ENCODE data around the gene RIOK2.
"Not testable (repeated sequence)": the region's sequence is repeated elsewhere in the genome, so short reads cannot be mapped to it uniquely, and the experiment has no call there.

RIOK2 gene

DNA sequence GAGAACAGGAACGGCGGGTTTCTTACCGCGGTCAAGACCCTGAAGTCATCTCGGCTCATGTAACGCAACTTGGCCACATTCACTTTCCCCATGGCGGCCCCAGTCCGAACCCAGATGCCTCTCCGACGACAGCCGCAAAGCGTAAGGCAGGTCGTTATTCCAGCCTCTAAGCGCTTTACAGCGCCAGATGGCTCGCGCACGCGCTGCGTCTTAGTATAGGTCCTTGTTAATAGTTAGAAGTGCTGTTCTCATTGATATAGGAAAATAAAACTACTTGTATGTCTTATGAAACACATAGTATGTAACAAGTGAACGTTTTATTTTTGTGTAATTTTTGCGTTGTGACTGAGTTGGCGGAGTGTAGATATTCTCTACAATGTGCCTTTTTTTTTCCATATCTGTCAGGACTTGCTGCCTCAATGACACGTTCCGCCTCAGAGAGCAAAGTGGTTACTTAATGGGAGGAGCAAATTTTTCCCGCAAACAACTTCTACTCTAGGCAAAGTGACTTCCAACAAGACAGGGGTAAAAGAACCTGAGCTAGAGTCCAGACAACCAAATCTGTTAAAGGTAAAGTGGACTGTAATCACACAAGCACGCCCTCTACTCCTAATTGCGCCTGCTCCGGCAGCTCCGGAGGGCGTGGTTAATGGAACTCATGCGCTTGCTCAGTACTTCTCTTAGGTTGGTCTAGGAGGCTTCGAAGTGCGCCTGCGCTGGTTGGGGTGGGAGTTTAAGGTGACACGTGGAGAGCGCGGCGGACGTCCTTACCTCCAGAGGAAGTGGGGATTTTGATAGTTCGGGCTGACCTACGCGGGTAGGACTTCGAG lies at the start of gene RIOK2:
RIOK2 (minus strand) TSS at position 148 of the 830 bp plus-strand sequence; CDS start at position 92, 56 bp downstream.
- peak; percentile 68 to 83 (median 78) for DNase-seq

GRCh38 chr5:97231025-97231636 lies 48.1 kb upstream of the RIOK2 start:
- no peak for DNase-seq

DNA sequence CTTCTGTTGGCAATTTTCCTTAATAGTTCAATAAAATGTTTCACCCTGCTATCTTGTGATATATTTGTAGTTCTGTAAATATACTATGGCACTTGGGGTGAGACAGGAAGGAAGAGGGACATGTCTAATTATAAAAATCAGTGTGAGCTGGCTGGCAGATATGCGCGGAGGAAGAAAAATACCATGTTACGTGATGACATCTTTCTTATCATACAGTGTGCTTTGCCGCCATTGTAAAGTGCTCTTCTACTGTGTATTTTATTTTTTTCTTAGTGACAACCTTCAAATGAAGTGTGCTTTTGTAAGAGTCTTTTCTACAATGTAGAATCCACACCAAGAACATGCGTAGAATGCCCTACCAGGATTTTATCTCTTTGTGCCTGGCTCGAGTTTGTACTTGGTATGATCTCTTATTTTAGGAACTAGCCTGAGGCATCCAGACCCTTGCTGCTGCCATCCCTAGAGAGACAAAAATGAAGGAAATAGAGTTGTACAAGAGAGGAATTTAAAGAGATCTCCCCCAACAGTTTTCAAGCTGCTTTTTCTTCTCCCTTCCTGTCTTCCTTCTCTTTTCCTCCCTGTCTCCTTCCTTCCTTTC lies 46.7 kb upstream of the RIOK2 start:
- DNase-seq, result no peak

GRCh38 chr5:97229196-97229595 lies 46.1 kb upstream of the RIOK2 start:
- DNase-seq, result no peak

GRCh38 chr5:97225222-97225621 lies 42.2 kb upstream of the RIOK2 start:
- no peak for DNase-seq

DNA sequence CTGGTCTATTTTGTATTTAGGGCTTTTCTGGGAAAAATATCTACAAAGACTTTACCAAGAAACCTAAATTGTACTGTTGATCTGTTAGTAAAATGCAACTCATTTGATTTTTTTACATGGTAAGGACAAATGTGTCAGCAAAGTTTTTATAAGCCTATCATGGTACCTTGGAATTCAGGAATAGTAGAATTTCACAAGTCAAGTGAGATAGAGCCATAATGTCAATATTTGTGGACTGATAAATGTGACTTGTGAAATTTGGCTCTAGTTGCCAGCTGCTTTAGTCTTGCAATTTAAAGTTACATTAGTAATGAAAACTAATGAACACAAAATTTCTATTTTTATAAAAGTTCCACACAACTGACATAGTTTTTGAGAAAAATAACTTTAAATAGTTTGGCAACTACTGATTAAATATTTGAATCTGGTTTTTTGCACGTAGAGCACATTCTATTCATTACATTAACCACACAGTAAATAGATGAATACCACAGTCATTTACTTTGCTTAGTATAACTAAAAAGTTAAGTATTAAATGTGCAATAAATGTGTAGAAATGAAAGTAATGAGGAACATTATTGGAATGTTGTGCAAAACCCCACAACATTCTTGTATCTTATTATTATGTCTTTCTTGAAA lies 41.2 kb upstream of the RIOK2 start:
- DNase-seq, result no peak

- no peak for DNase-seq
Measured at GRCh38 chr5:97223596-97223995, 40.5 kb upstream of the RIOK2 start.

DNA sequence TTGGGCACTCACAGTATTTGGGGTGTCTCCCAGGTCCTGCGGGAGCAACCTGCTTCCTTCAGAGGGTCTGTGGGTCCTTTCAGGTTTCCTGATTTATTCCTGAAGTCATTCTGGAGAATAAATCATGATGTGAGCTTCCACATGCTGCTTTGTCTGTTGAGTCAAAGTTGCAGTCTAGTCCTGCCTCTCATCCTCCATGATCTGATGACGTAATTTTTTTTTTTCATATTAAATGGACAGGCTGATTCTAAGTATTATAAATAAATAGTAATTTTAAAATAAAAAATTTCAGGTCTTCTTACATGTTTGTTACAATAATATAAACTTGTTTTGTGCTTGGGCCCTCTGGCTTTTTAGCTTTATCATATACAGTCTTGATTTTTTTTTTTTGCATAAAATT lies 26.3 kb upstream of the RIOK2 start:
- DNase-seq, result no peak

GRCh38 chr5:97208714-97209113 lies 25.7 kb upstream of the RIOK2 start:
- no peak for DNase-seq

DNA sequence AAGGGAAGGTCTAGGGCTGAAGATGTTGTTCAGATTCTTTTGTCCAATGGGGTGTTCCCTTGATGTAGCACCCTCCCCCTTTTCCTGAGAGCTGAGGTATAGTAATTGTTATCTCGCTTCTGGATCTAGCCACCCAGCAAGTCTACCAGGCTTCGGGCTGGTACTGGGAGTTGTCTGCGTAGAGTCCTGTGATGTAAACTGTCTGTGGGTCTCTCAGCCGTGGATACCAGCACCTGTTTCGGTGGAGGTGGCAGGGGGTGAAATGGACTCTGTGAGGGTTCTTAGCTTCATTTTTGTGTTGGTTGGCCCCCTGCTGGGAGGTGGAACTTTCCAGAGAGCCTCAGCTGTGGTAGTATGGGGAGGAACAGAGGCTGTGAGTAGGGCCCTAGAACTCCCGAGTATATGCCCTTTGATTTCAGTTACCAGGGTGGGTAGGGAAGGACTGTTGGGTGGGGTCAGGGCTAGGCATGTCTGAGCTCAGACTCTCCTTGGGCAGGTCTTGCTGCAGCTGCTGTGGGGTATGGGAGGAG lies 25.2 kb upstream of the RIOK2 start:
- DNase-seq, result no peak

- no peak for DNase-seq
Measured at GRCh38 chr5:97194366-97194765, 11.3 kb upstream of the RIOK2 start.

DNA sequence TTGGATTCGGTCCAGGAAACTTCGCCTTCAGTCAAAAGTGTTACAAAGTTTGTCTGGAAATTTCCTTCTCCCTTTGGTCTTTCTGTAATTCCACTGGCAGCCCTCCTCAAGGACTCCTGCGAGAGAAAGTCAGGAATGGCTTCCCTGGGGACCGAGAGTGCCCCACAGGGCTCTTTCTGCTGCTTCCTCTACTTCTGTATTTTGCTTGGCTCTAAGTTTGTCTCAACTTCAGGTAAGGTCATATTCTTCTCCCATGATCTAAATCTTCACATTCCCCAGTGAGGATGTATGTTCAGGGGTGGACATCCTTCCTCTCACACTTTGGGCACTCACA lies 10.3 kb upstream of the RIOK2 start:
- DNase-seq, result no peak

GRCh38 chr5:97192580-97193354 lies 9.7 kb upstream of the RIOK2 start:
- DNase-seq, result no peak

GRCh38 chr5:97191893-97192292 lies 8.8 kb upstream of the RIOK2 start:
- no peak for DNase-seq

- not testable (repeated sequence) for DNase-seq
Measured at GRCh38 chr5:97189523-97189922, 6.5 kb upstream of the RIOK2 start.

DNA sequence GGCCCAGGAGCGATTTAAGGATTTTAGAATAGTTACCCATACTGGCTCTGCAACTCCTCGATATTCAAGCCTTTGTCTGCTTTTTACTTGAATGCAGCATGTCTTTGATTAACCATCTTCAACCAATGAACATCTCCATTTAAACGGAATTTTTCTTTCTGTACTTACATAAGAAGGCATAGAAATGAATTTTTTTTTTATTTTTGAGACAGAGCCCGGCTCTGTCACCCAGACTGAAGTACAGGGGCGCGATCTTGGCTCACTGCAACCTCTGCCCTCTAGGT lies 825 bp upstream of the RIOK2 start:
- no peak for DNase-seq

DNA sequence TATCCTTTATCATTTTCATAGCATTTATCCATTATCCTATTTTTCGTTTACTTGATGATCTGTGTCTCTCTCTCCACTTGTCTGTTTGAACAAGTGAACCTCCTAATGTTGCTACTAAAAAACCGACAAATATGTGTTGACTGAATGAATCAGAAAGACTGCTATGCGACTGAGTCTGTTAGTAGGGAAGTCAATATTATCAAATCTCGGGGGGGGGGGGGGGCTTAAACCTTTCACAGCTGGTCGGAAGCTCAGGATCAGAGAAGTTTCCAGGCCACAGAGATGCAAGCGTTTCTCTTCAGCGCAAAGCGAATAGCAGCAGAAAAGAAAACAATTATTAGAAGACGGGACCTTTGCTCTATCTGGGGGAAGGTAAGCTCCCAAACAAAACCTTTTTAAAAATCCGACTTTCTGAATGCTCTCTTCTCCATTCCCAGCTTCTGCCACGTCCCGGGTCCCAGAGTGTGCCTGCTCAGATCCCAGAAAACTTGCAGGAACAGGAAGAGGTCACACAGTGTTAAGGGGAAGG lies 412 bp downstream of the RIOK2 start:
- DNase-seq, result no peak

- no peak for DNase-seq
Measured at GRCh38 chr5:97181856-97182545, 1.0 kb downstream of the RIOK2 start.

GRCh38 chr5:97179457-97179856 lies 3.6 kb downstream of the RIOK2 start:
- DNase-seq, result not testable (repeated sequence)

DNA sequence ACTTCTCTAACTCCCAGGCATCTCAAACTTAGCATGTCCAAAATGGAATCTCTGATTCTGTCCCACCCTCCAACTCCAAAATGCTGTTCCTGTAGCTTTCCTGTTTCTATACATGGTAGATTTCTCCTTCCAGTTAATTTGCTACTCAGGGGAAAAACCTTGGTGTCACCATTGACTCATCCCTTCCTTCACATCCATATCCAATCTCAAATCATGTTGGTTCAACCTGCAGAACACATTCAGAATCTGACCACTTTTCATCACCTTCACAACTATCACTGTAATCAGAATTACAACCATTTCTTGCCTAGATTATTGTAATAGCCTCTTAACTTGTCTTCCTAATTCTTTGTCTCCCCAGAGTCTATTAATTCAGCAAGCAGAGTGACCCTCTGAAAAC lies 10.8 kb downstream of the RIOK2 start:
- DNase-seq, result no peak

DNA sequence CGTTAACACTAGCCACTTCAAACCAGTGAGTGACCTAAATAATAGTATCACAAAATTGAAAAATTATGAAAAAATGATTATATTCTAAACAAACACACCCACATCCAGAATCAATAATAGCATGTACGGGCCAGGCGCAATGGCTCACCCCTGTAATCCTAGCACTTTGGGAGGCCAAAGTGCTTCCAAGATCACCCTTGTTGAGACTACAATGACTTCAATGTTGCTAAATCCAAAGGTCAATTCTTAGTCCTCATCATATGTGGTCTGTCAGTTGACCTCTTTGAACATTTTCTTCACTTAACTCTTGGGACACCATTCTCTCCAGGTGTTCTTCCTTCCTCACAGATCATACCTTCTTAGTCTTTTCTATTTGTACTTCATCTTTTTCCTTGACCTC lies 11.3 kb downstream of the RIOK2 start:
- no peak for DNase-seq

DNA sequence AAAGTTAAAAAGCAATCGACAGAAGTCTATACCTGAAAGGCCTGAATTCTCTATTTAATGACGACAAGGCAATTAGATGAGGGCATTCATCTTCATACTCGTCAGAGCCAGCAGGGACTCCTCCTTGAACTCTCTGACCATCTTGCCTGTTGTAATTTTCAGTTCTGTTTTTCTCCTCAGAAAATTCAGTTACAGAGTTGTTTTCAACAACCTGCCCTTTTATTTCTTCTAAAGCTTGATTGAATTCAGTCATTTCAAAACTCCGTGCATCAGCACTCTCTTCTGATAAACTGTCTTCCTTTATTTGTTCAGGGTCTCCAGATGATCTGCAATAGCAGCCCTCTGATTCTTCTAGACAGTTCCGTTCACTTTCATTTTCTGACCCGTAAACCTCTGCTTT lies 15.6 kb downstream of the RIOK2 start:
- no peak for DNase-seq

All from activated naive CD4-positive, alpha-beta T cell (primary cell).